Astrocyte (in vitro differentiated cells and primary cell): Measurements from ENCODE around the gene EIF2S3. TPM values are rescaled to one million over a fixed set of nuclear protein-coding genes. Genes with fewer than 3 reads are reported as not detected.

Source experiments
- DNase-seq: peaks from one replicate; pipeline ENCODE4 v3.0.0-alpha.2; 2010; ENCODE audit warnings: low read depth
- FAIRE-seq: peaks from 2 replicates; lab custom pipeline; 2011; peaks lifted over from hg19 to GRCh38; lab: Jason Lieb, UNC
- H2AFZ ChIP-seq: 2 replicates; pipeline ENCODE4 v1.6.0; 2012; ENCODE audit warnings: low read depth, low read length, inconsistent platforms
- H3K27ac ChIP-seq: 2 replicates; pipeline ENCODE4 v1.5.1; 2011; ENCODE audit warnings: low read depth, low read length, inconsistent platforms
- H3K27me3 ChIP-seq: 2 replicates; pipeline ENCODE4 v1.6.0; 2011; ENCODE audit warnings: low read length, inconsistent platforms; ENCODE audit not compliant: insufficient read depth
- H3K36me3 ChIP-seq: 2 replicates; pipeline ENCODE4 v1.5.1; 2011; ENCODE audit warnings: low read length, inconsistent platforms; ENCODE audit not compliant: insufficient read depth
- H3K4me1 ChIP-seq: 2 replicates; pipeline ENCODE4 v1.5.1; 2011; ENCODE audit warnings: low read length, inconsistent platforms; ENCODE audit not compliant: insufficient read depth
- H3K4me2 ChIP-seq: 2 replicates; pipeline ENCODE4 v1.6.0; 2012; ENCODE audit warnings: low read length, inconsistent platforms
- H3K4me3 ChIP-seq: 2 replicates; pipeline ENCODE4 v1.5.1; 2011; ENCODE audit warnings: low read depth, mild to moderate bottlenecking, low read length, inconsistent platforms; ENCODE audit not compliant: insufficient read depth
- H3K79me2 ChIP-seq: 2 replicates; pipeline ENCODE4 v1.6.0; 2012; ENCODE audit warnings: mild to moderate bottlenecking, low read length, inconsistent platforms; ENCODE audit not compliant: insufficient read depth
- H3K9ac ChIP-seq: 2 replicates; pipeline ENCODE4 v1.6.0; 2012; ENCODE audit warnings: mild to moderate bottlenecking, low read length, inconsistent platforms
- H3K9me3 ChIP-seq: 2 replicates; pipeline ENCODE4 v1.5.1; 2012; ENCODE audit warnings: low read depth, mild to moderate bottlenecking, low read length, inconsistent platforms; ENCODE audit not compliant: insufficient read depth
- H4K20me1 ChIP-seq: 2 replicates; pipeline ENCODE4 v1.6.0; 2012; ENCODE audit warnings: low read length, inconsistent platforms; ENCODE audit not compliant: insufficient read depth
- H3K27ac Mint-ChIP-seq: one replicate; pipeline ENCODE4 v1.8.0; 2021; ENCODE audit warnings: mild to moderate bottlenecking, mixed read lengths; ENCODE audit not compliant: unreplicated experiment
- H3K27me3 Mint-ChIP-seq: one replicate; pipeline ENCODE4 v1.8.0; 2021; ENCODE audit warnings: low read depth, mixed read lengths; ENCODE audit not compliant: unreplicated experiment
- H3K36me3 Mint-ChIP-seq: one replicate; pipeline ENCODE4 v1.8.0; 2021; ENCODE audit warnings: low read depth, mixed read lengths; ENCODE audit not compliant: unreplicated experiment
- H3K4me1 Mint-ChIP-seq: one replicate; pipeline ENCODE4 v1.8.0; 2021; ENCODE audit warnings: low read depth, mixed read lengths; ENCODE audit not compliant: unreplicated experiment
- H3K4me3 Mint-ChIP-seq: one replicate; pipeline ENCODE4 v1.8.0; 2021; ENCODE audit warnings: mild to moderate bottlenecking, moderate library complexity, mixed read lengths; ENCODE audit not compliant: unreplicated experiment
- H3K9me3 Mint-ChIP-seq: one replicate; pipeline ENCODE4 v1.8.0; 2021; ENCODE audit warnings: mild to moderate bottlenecking, mixed read lengths; ENCODE audit not compliant: unreplicated experiment
- EZH2 ChIP-seq: IDR thresholded peaks from 2 replicates; pipeline ENCODE4 v1.6.1; 2012; ENCODE audit warnings: mild to moderate bottlenecking, low read length, inconsistent platforms; ENCODE audit not compliant: insufficient read depth
- total RNA-seq: library from RNA; stranded (reverse); gene quantifications from 2 replicates; pipeline ENCODE4 v1.2.1, GENCODE V29; 2021
- TF ChIP-seq, protein P1 (sequence below): IDR thresholded peaks from 2 replicates; pipeline ENCODE4 v1.5.1; 2011; ENCODE audit warnings: low read depth, mild to moderate bottlenecking, inconsistent platforms, low read length, moderate library complexity; ENCODE audit not compliant: insufficient read depth

Gene EIF2S3
- total RNA-seq, 1 donor from 2014 or later: 216 TPM

GRCh38 chrX:24027985-24028384, 26.8 kb upstream of the EIF2S3 start:
- TF ChIP-seq, protein P1, sequence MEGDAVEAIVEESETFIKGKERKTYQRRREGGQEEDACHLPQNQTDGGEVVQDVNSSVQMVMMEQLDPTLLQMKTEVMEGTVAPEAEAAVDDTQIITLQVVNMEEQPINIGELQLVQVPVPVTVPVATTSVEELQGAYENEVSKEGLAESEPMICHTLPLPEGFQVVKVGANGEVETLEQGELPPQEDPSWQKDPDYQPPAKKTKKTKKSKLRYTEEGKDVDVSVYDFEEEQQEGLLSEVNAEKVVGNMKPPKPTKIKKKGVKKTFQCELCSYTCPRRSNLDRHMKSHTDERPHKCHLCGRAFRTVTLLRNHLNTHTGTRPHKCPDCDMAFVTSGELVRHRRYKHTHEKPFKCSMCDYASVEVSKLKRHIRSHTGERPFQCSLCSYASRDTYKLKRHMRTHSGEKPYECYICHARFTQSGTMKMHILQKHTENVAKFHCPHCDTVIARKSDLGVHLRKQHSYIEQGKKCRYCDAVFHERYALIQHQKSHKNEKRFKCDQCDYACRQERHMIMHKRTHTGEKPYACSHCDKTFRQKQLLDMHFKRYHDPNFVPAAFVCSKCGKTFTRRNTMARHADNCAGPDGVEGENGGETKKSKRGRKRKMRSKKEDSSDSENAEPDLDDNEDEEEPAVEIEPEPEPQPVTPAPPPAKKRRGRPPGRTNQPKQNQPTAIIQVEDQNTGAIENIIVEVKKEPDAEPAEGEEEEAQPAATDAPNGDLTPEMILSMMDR: no peak
- TF ChIP-seq EZH2: no peak
- Histone ChIP-seq H3K79me2 (peaks cover 21% of the 10 kb centered on the region), H3K4me3 (no peak overlapping the region), H3K36me3 (no peaks in the 10 kb centered on the region), H3K4me1 (no peaks in the 10 kb centered on the region), H3K27ac (no peak overlapping the region), H3K9ac (no peak overlapping the region), H2AFZ (no peak overlapping the region), H3K27me3 (no peaks in the 10 kb centered on the region), H3K4me2 (no peak overlapping the region), H4K20me1 (no peaks in the 10 kb centered on the region), H3K9me3 (no peaks in the 10 kb centered on the region)
- no peak for DNase-seq
- no peaks in the 10 kb centered on the region for H3K36me3 Mint-ChIP-seq
- H3K4me1 Mint-ChIP-seq: peaks cover 3% of the 10 kb centered on the region
- no peak overlapping the region for H3K27ac Mint-ChIP-seq
- no peaks in the 10 kb centered on the region for H3K27me3 Mint-ChIP-seq
- H3K9me3 Mint-ChIP-seq: no peaks in the 10 kb centered on the region
- FAIRE-seq: no peak
- no peak overlapping the region for H3K4me3 Mint-ChIP-seq

- Mint-ChIP-seq H3K4me3 (no peak overlapping the region), H3K27ac (no peak overlapping the region), H3K9me3 (no peaks in the 10 kb centered on the region), H3K4me1 (peaks cover 3% of the 10 kb centered on the region), H3K27me3 (no peaks in the 10 kb centered on the region), H3K36me3 (no peaks in the 10 kb centered on the region)
- Histone ChIP-seq H3K9me3 (no peaks in the 10 kb centered on the region), H3K4me3 (no peak overlapping the region), H3K4me2 (no peak overlapping the region), H3K4me1 (no peaks in the 10 kb centered on the region), H3K9ac (no peak overlapping the region), H2AFZ (no peak overlapping the region), H3K36me3 (no peaks in the 10 kb centered on the region), H3K27me3 (no peaks in the 10 kb centered on the region), H3K79me2 (no peaks in the 10 kb centered on the region), H4K20me1 (no peaks in the 10 kb centered on the region), H3K27ac (no peak overlapping the region)
- FAIRE-seq (no peak), DNase-seq (no peak)
- TF ChIP-seq EZH2: no peak
- TF ChIP-seq, protein P1: no peak
Observed at GRCh38 chrX:24030597-24030996, 24.2 kb upstream of the EIF2S3 start.

DNA sequence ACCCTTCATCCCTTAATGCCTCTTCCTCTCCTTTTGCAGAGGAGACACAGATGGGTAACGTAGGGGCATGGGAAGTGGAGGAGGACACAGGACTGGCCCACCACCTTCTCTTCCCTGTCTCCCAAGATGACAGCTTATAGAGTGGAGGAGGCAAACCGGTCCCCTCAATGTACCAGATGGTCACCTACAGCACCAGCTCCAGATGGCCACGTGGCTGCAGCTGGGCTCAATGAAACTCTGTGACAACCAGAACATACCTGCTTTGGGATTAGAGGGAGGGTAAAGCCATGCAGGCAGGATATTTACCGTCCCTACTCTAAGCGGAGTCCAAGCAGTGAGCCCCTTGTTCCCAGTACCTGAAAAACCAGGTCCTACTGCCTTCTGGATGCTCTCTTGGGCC, 20.3 kb upstream of the EIF2S3 start:
- H3K27ac Mint-ChIP-seq: no peak overlapping the region
- H3K9me3 Mint-ChIP-seq: no peaks in the 10 kb centered on the region

More for the DNA sequence above, 20.3 kb upstream of the EIF2S3 start:
- no peaks in the 10 kb centered on the region for H3K36me3 ChIP-seq
- H3K36me3 Mint-ChIP-seq: no peaks in the 10 kb centered on the region
- no peaks in the 10 kb centered on the region for H3K4me1 ChIP-seq
- H3K27me3 Mint-ChIP-seq: no peaks in the 10 kb centered on the region
- no peak for TF ChIP-seq EZH2
- TF ChIP-seq, protein P1: no peak
- H3K4me3 Mint-ChIP-seq: no peak overlapping the region
- no peak overlapping the region for H2AFZ ChIP-seq
- no peak overlapping the region for H3K27ac ChIP-seq
- no peaks in the 10 kb centered on the region for H3K9me3 ChIP-seq
- DNase-seq (no peak), FAIRE-seq (no peak)
- H3K4me3 ChIP-seq: no peak overlapping the region
- H3K4me2 ChIP-seq: no peak overlapping the region
- H3K79me2 ChIP-seq: no peaks in the 10 kb centered on the region
- H3K27me3 ChIP-seq: no peaks in the 10 kb centered on the region
- no peak overlapping the region for H3K9ac ChIP-seq
- no peaks in the 10 kb centered on the region for H4K20me1 ChIP-seq
- H3K4me1 Mint-ChIP-seq: no peaks in the 10 kb centered on the region
